ENCODE data around the gene CPLX3.

The CPLX3 gene

GRCh38 chr15:74839526-74840395, 13.3 kb downstream of the CPLX3 start:
- no peak overlapping the region for H3K4me3 ChIP-seq (ENCODE audit: low read depth, low read length)
- DNase-seq (ENCODE audit: low read depth), result no peak
- no peak for TF ChIP-seq CTCF (conservative IDR thresholded peaks at IDR 0.05; ENCODE audit: low read depth, low read length)

- DNase-seq (ENCODE audit: low read depth), result no peak
- TF ChIP-seq CTCF (conservative IDR thresholded peaks at IDR 0.05; ENCODE audit: low read depth, low read length), result no peak
- H3K4me3 ChIP-seq (ENCODE audit: low read depth, low read length), result no peak overlapping the region
These were observed 14.7 kb downstream of the CPLX3 start for GRCh38 chr15:74840851-74841775.

GRCh38 chr15:74841891-74842373, 15.5 kb downstream of the CPLX3 start:
- DNase-seq (ENCODE audit: low read depth), result no peak
- TF ChIP-seq CTCF (conservative IDR thresholded peaks at IDR 0.05; ENCODE audit: low read depth, low read length), result no peak

GRCh38 chr15:74842581-74843444, 16.4 kb downstream of the CPLX3 start, which contains the start of gene ULK3:
TSS of gene ULK3 (minus strand) at chr15:74843156. CDS start at chr15:74843105, 51 bp downstream.
- DNase-seq (ENCODE audit: low read depth), result peak; percentile 91
- H3K4me3 ChIP-seq (ENCODE audit: low read depth, low read length), result peak within 1 kb of the TSS; percentile 86
- no peak for TF ChIP-seq CTCF (conservative IDR thresholded peaks at IDR 0.05; ENCODE audit: low read depth, low read length)

More at GRCh38 chr15:74841891-74842373, 15.5 kb downstream of the CPLX3 start:
- H3K4me3 ChIP-seq (ENCODE audit: low read depth, low read length), result peak overlapping the region; percentile 86

- no peak for TF ChIP-seq CTCF (conservative IDR thresholded peaks at IDR 0.05; ENCODE audit: low read depth, low read length)
- no peak for DNase-seq (ENCODE audit: low read depth)
- H3K4me3 ChIP-seq (ENCODE audit: low read depth, low read length), result peak overlapping the region; percentile 62
These were observed 17.0 kb downstream of the CPLX3 start for GRCh38 chr15:74843445-74843828.

- no peak for DNase-seq (ENCODE audit: low read depth)
- no peak overlapping the region for H3K4me3 ChIP-seq (ENCODE audit: low read depth, low read length)
- no peak for TF ChIP-seq CTCF (conservative IDR thresholded peaks at IDR 0.05; ENCODE audit: low read depth, low read length)
These were observed 17.5 kb downstream of the CPLX3 start for GRCh38 chr15:74843891-74844299.

Data from choroid plexus epithelial cell (primary cell).